ENCODE results near the gene UFSP1. TPM values are rescaled to one million over a fixed set of nuclear protein-coding genes. Genes with fewer than 3 reads are reported as not detected.

The UFSP1 gene
- total and polyA plus RNA-seq, 2 donors, result 2.6 to 6.2 TPM

GRCh38 chr7:100902638-100903037 lies 13.1 kb upstream of the UFSP1 start:
- WGBS, result 82% methylated on average over 7 of the region's 7 CpGs
- DNase-seq (ENCODE audit: extremely low spot score), result no peak
- Histone ChIP-seq H3K27ac (ENCODE audit: low read depth) (no peak overlapping the region), H3K4me3 (ENCODE audit: low read depth, low read length) (no peak overlapping the region), H3K36me3 (ENCODE audit: insufficient read depth) (no peaks in the 10 kb centered on the region), H3K4me1 (ENCODE audit: insufficient read depth) (no peaks in the 10 kb centered on the region)

- Histone ChIP-seq H3K4me3 (ENCODE audit: low read depth, low read length) (no peak overlapping the region), H3K36me3 (ENCODE audit: insufficient read depth) (no peaks in the 10 kb centered on the region), H3K27ac (ENCODE audit: low read depth) (no peak overlapping the region), H3K4me1 (ENCODE audit: insufficient read depth) (no peaks in the 10 kb centered on the region)
- WGBS, result 65% methylated on average over 5 of the region's 5 CpGs
- DNase-seq (ENCODE audit: extremely low spot score), result no peak
Observed at GRCh38 chr7:100901921-100902332, 12.4 kb upstream of the UFSP1 start.

- H3K27ac ChIP-seq (ENCODE audit: low read depth), result no peak overlapping the region
- H3K4me1 ChIP-seq (ENCODE audit: insufficient read depth), result peaks cover 1% of the 10 kb centered on the region
- 88% methylated on average over 2 of the region's 2 CpGs for WGBS
- H3K4me3 ChIP-seq (ENCODE audit: low read depth, low read length), result no peak overlapping the region
- DNase-seq (ENCODE audit: extremely low spot score), result no peak
- H3K36me3 ChIP-seq (ENCODE audit: insufficient read depth), result no peaks in the 10 kb centered on the region
Observed at GRCh38 chr7:100900978-100901377, 11.5 kb upstream of the UFSP1 start.

GRCh38 chr7:100899432-100899831 lies 9.9 kb upstream of the UFSP1 start:
- no peaks in the 10 kb centered on the region for H3K36me3 ChIP-seq (ENCODE audit: insufficient read depth)
- no peak overlapping the region for H3K4me3 ChIP-seq (ENCODE audit: low read depth, low read length)
- H3K27ac ChIP-seq (ENCODE audit: low read depth), result no peak overlapping the region
- DNase-seq (ENCODE audit: extremely low spot score), result no peak
- H3K4me1 ChIP-seq (ENCODE audit: insufficient read depth), result peaks cover 1% of the 10 kb centered on the region
- WGBS, result 94% methylated on average over 5 of the region's 5 CpGs

GRCh38 chr7:100897772-100898454 lies 8.4 kb upstream of the UFSP1 start:
- H3K4me3 ChIP-seq (ENCODE audit: low read depth, low read length), result no peak overlapping the region
- peaks cover 1% of the 10 kb centered on the region for H3K4me1 ChIP-seq (ENCODE audit: insufficient read depth)
- no peak overlapping the region for H3K27ac ChIP-seq (ENCODE audit: low read depth)
- H3K36me3 ChIP-seq (ENCODE audit: insufficient read depth), result no peaks in the 10 kb centered on the region
- DNase-seq (ENCODE audit: extremely low spot score), result no peak
- WGBS, result 71% methylated on average over 13 of the region's 13 CpGs

GRCh38 chr7:100896732-100897608 lies 7.5 kb upstream of the UFSP1 start:
- no peaks in the 10 kb centered on the region for H3K36me3 ChIP-seq (ENCODE audit: insufficient read depth)
- H3K4me1 ChIP-seq (ENCODE audit: insufficient read depth), result peaks cover 1% of the 10 kb centered on the region
- H3K27ac ChIP-seq (ENCODE audit: low read depth), result no peak overlapping the region
- no peak for DNase-seq (ENCODE audit: extremely low spot score)
- peak overlapping the region; percentile 41 for H3K4me3 ChIP-seq (ENCODE audit: low read depth, low read length)
- WGBS, result under 1% methylated on average over 95 of the region's 95 CpGs

- 4% methylated on average over 54 of the region's 54 CpGs for WGBS
- Histone ChIP-seq H3K4me3 (ENCODE audit: low read depth, low read length) (peak overlapping the region; percentile 47), H3K36me3 (ENCODE audit: insufficient read depth) (no peaks in the 10 kb centered on the region), H3K4me1 (ENCODE audit: insufficient read depth) (peaks cover 1% of the 10 kb centered on the region), H3K27ac (ENCODE audit: low read depth) (no peak overlapping the region)
- no peak for DNase-seq (ENCODE audit: extremely low spot score)
Observed at GRCh38 chr7:100895956-100896731, 6.6 kb upstream of the UFSP1 start.

- Histone ChIP-seq H3K27ac (ENCODE audit: low read depth) (no peak within 1 kb of the TSS), H3K36me3 (ENCODE audit: insufficient read depth) (no peaks in the 10 kb centered on the region), H3K4me1 (ENCODE audit: insufficient read depth) (peaks cover 1% of the 10 kb centered on the region), H3K4me3 (ENCODE audit: low read depth, low read length) (peak within 1 kb of the TSS; percentile 47)
- no peak for DNase-seq (ENCODE audit: extremely low spot score)
- WGBS, result under 1% methylated on average over 32 of the region's 32 CpGs
Observed at GRCh38 chr7:100895701-100895955, 6.1 kb upstream of the UFSP1 start, which contains the start of gene ACHE. ACHE (minus strand) TSS chr7:100895888; CDS start chr7:100894232, 1,656 bp downstream.

GRCh38 chr7:100894860-100895700 lies 5.6 kb upstream of the UFSP1 start:
- H3K4me3 ChIP-seq (ENCODE audit: low read depth, low read length), result peak overlapping the region; percentile 47
- no peak for DNase-seq (ENCODE audit: extremely low spot score)
- H3K36me3 ChIP-seq (ENCODE audit: insufficient read depth), result no peaks in the 10 kb centered on the region
- H3K4me1 ChIP-seq (ENCODE audit: insufficient read depth), result peaks cover 1% of the 10 kb centered on the region
- under 1% methylated on average over 83 of the region's 83 CpGs for WGBS
- H3K27ac ChIP-seq (ENCODE audit: low read depth), result no peak overlapping the region

- no peak for DNase-seq (ENCODE audit: extremely low spot score)
- Histone ChIP-seq H3K36me3 (ENCODE audit: insufficient read depth) (no peaks in the 10 kb centered on the region), H3K27ac (ENCODE audit: low read depth) (no peak overlapping the region), H3K4me3 (ENCODE audit: low read depth, low read length) (no peak overlapping the region), H3K4me1 (ENCODE audit: insufficient read depth) (peaks cover 1% of the 10 kb centered on the region)
- WGBS, result 42% methylated on average over 40 of the region's 40 CpGs
Observed at GRCh38 chr7:100893910-100894721, 4.6 kb upstream of the UFSP1 start.

- no peak for DNase-seq (ENCODE audit: extremely low spot score)
- Histone ChIP-seq H3K36me3 (ENCODE audit: insufficient read depth) (no peaks in the 10 kb centered on the region), H3K4me3 (ENCODE audit: low read depth, low read length) (no peak overlapping the region), H3K4me1 (ENCODE audit: insufficient read depth) (peaks cover 1% of the 10 kb centered on the region), H3K27ac (ENCODE audit: low read depth) (no peak overlapping the region)
- 92% methylated on average over 32 of the region's 32 CpGs for WGBS
Observed at GRCh38 chr7:100893318-100893895, 3.9 kb upstream of the UFSP1 start.
